ENCODE measurements around the gene SMARCA5. TPM values are rescaled to one million over a fixed set of nuclear protein-coding genes. Genes with fewer than 3 reads are reported as not detected.

SMARCA5 gene
- total and polyA plus RNA-seq, 2 donors (not counting 1 experiment from before 2014, with no cell fraction given), result 6.7 to 53.1 TPM

DNA sequence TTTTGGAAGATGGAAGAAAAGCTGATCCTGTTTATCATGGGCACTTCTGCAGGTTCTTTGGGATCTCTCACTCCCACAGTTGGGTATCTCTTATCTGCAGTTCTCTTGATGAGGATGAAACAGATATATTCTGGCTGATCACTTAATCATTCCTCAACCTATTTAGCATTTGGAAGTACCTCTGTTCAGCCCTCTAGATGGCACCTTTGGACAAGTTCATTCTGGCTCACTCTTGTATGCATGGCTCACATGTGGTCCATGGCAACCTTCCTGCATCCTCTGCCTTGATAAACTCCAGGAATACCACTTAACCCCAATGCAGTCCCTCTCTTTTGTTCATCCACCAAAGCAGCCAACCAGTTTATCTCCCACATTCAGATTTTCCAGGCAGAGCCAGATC, 74.2 kb downstream of the SMARCA5 start:
- no peak for TF ChIP-seq EZH2 (IDR thresholded peaks at IDR 0.05; ENCODE audit: borderline replicate concordance, insufficient read depth, low read depth, low read length, poor library complexity, severe bottlenecking)
- no peak for TF ChIP-seq CTCF (IDR thresholded peaks at IDR 0.05)
- Mint-ChIP-seq H3K4me3 (no peak overlapping the region), H3K4me1 (no peaks in the 10 kb centered on the region), H3K27me3 (peaks cover 5% of the 10 kb centered on the region), H3K27ac (no peak overlapping the region), H3K9me3 (ENCODE audit: insufficient read depth) (peaks cover 13% of the 10 kb centered on the region)
- no peak overlapping the region for H3K4me2 ChIP-seq (replicated peaks; ENCODE audit: low read depth, low read length, poor library complexity, severe bottlenecking)
- H3K4me1 ChIP-seq (ENCODE audit: control insufficient read depth in 2 of 2, insufficient read depth in 2 of 2, low read length in 2 of 2), result no peaks in the 10 kb centered on the region
- peaks cover 0 to 6% (median 4%) of the 10 kb centered on the region in 3 donors for H3K9me3 ChIP-seq (ENCODE audit: control extremely low read depth in 1 of 3, control insufficient read depth in 2 of 3, insufficient read depth in 1 of 3, low read length in 2 of 3)
- no peak overlapping the region for H3K27ac ChIP-seq (ENCODE audit: low read length in 2 of 2)
- POLR2A ChIA-PET, result no interaction called here
- no peak overlapping the region for H2AFZ ChIP-seq (ENCODE audit: insufficient read depth, low read depth, low read length, poor library complexity, severe bottlenecking)
- intact Hi-C loops (cut with micrococcal nuclease), result no loop called here
- no peaks in the 10 kb centered on the region for H4K20me1 ChIP-seq (ENCODE audit: control insufficient read depth, insufficient read depth, low read length, poor library complexity, severe bottlenecking)
- H3K79me2 ChIP-seq (ENCODE audit: control insufficient read depth, insufficient read depth, low read length), result no peaks in the 10 kb centered on the region
- H3K4me3 ChIP-seq (ENCODE audit: control extremely low read depth in 1 of 5, extremely low read depth in 1 of 5, insufficient read depth in 1 of 5, low read depth in 2 of 5, low read length in 4 of 5), result no peak overlapping the region
- no peaks in the 10 kb centered on the region for H3K27me3 ChIP-seq (replicated peaks in 1 of 4; ENCODE audit: control extremely low read depth in 1 of 4, control insufficient read depth in 3 of 4, insufficient read depth in 4 of 4, low read length in 3 of 4)
- ATAC-seq (ENCODE audit: low read depth) (no peak), DNase-seq (no peak)
- CTCF ChIA-PET, result no interaction called here
- H3K9ac ChIP-seq (ENCODE audit: low read length), result no peak overlapping the region
- no peaks in the 10 kb centered on the region for H3K36me3 ChIP-seq (replicated peaks in 1 of 2; ENCODE audit: control extremely low read depth in 1 of 2, control insufficient read depth in 1 of 2, extremely low read depth in 1 of 2, insufficient read depth in 2 of 2, low read length in 1 of 2)

- Histone ChIP-seq H3K9me3 (ENCODE audit: control extremely low read depth in 1 of 3, control insufficient read depth in 2 of 3, insufficient read depth in 1 of 3, low read length in 2 of 3) (no peaks in the 10 kb centered on the region), H3K27ac (ENCODE audit: low read length in 2 of 2) (no peak overlapping the region), H3K9ac (ENCODE audit: low read length) (no peak overlapping the region), H3K4me2 (replicated peaks; ENCODE audit: low read depth, low read length, poor library complexity, severe bottlenecking) (no peak overlapping the region), H3K36me3 (replicated peaks in 1 of 2; ENCODE audit: control extremely low read depth in 1 of 2, control insufficient read depth in 1 of 2, extremely low read depth in 1 of 2, insufficient read depth in 2 of 2, low read length in 1 of 2) (no peaks in the 10 kb centered on the region), H3K4me3 (ENCODE audit: control extremely low read depth in 1 of 5, extremely low read depth in 1 of 5, insufficient read depth in 1 of 5, low read depth in 2 of 5, low read length in 4 of 5) (no peak overlapping the region), H4K20me1 (ENCODE audit: control insufficient read depth, insufficient read depth, low read length, poor library complexity, severe bottlenecking) (no peaks in the 10 kb centered on the region), H3K79me2 (ENCODE audit: control insufficient read depth, insufficient read depth, low read length) (no peaks in the 10 kb centered on the region), H2AFZ (ENCODE audit: insufficient read depth, low read depth, low read length, poor library complexity, severe bottlenecking) (no peak overlapping the region), H3K27me3 (replicated peaks in 1 of 4; ENCODE audit: control extremely low read depth in 1 of 4, control insufficient read depth in 3 of 4, insufficient read depth in 4 of 4, low read length in 3 of 4) (peaks cover 0 to 4% (median 0%) of the 10 kb centered on the region in 4 experiments), H3K4me1 (ENCODE audit: control insufficient read depth in 2 of 2, insufficient read depth in 2 of 2, low read length in 2 of 2) (no peaks in the 10 kb centered on the region)
- Mint-ChIP-seq H3K9me3 (ENCODE audit: insufficient read depth) (no peaks in the 10 kb centered on the region), H3K27me3 (peaks cover 14% of the 10 kb centered on the region), H3K4me3 (no peak overlapping the region), H3K4me1 (no peaks in the 10 kb centered on the region), H3K27ac (no peak overlapping the region)
- DNase-seq (no peak), ATAC-seq (ENCODE audit: low read depth) (no peak)
- CTCF ChIA-PET, result no interaction called here
- POLR2A ChIA-PET, result no interaction called here
- no CpG with 5 or more reads among the region's 3 CpGs for WGBS (ENCODE audit: insufficient coverage)
- no peak for TF ChIP-seq EZH2 (IDR thresholded peaks at IDR 0.05; ENCODE audit: borderline replicate concordance, insufficient read depth, low read depth, low read length, poor library complexity, severe bottlenecking)
- no peak for TF ChIP-seq CTCF (IDR thresholded peaks at IDR 0.05)
- intact Hi-C loops (cut with micrococcal nuclease), result no loop called here
Observed at GRCh38 chr4:143597276-143597675, 83.8 kb downstream of the SMARCA5 start.
